GM19455 (cell line): ENCODE results near the gene C1orf21.

Experiments used
- ATAC-seq: cut with Tn5 transposase; IDR thresholded peaks from one replicate; pipeline ENCODE4 v1.9.1; 2021; ENCODE audit not compliant: unreplicated experiment

The C1orf21 gene

GRCh38 chr1:184648160-184648855 lies 261.5 kb downstream of the C1orf21 start:
- no peak for ATAC-seq

- no peak for ATAC-seq
Observed at GRCh38 chr1:184648856-184649201, 262.0 kb downstream of the C1orf21 start.

- ATAC-seq = peak; percentile 96
Observed at GRCh38 chr1:184649451-184649888, 262.6 kb downstream of the C1orf21 start.

- no peak for ATAC-seq
Observed at GRCh38 chr1:184650177-184650866, 263.5 kb downstream of the C1orf21 start.

- ATAC-seq = no peak
Observed at GRCh38 chr1:184655185-184655584, 268.4 kb downstream of the C1orf21 start.

GRCh38 chr1:184656221-184656620 lies 269.4 kb downstream of the C1orf21 start:
- no peak for ATAC-seq

- ATAC-seq = no peak
Observed at GRCh38 chr1:184658055-184658454, 271.2 kb downstream of the C1orf21 start.

GRCh38 chr1:184660462-184661191 lies 273.8 kb downstream of the C1orf21 start:
- ATAC-seq = no peak

GRCh38 chr1:184661801-184662200 lies 275.0 kb downstream of the C1orf21 start:
- no peak for ATAC-seq

- ATAC-seq = peak; percentile 69
Observed at GRCh38 chr1:184664042-184664660, 277.3 kb downstream of the C1orf21 start.

- ATAC-seq = no peak
Observed at GRCh38 chr1:184664661-184665060, 277.8 kb downstream of the C1orf21 start.

- no peak for ATAC-seq
Observed at GRCh38 chr1:184665360-184665759, 278.5 kb downstream of the C1orf21 start.

- ATAC-seq = no peak
Observed at GRCh38 chr1:184669391-184669790, 282.6 kb downstream of the C1orf21 start.

- no peak for ATAC-seq
Observed at GRCh38 chr1:184672013-184672726, 285.3 kb downstream of the C1orf21 start.

- ATAC-seq = no peak
Observed at GRCh38 chr1:184673305-184673704, 286.5 kb downstream of the C1orf21 start.

GRCh38 chr1:184677344-184677743 lies 290.5 kb downstream of the C1orf21 start:
- ATAC-seq = no peak
